NCI-H774 (cell line): ENCODE measurements around the gene CAMK1D.
A peak's percentile ranks its signal among the peaks of the same experiment; 100 is the strongest.

Experiments used
- DNase-seq: peaks from one replicate; lab custom pipeline; 2025; lab: John Stamatoyannopoulos, UW

CAMK1D gene

GRCh38 chr10:12375076-12375504 lies 25.7 kb downstream of the CAMK1D start:
- DNase-seq: no peak

- no peak for DNase-seq
Measured at GRCh38 chr10:12376211-12376610, 26.9 kb downstream of the CAMK1D start.

- DNase-seq: no peak
Measured at GRCh38 chr10:12377658-12378290, 28.4 kb downstream of the CAMK1D start.

GRCh38 chr10:12380999-12381398 lies 31.7 kb downstream of the CAMK1D start:
- no peak for DNase-seq

GRCh38 chr10:12381536-12382156 lies 32.3 kb downstream of the CAMK1D start:
- DNase-seq: no peak

- no peak for DNase-seq
Measured at GRCh38 chr10:12382157-12382548, 32.8 kb downstream of the CAMK1D start.

- no peak for DNase-seq
Measured at GRCh38 chr10:12382956-12383531, 33.7 kb downstream of the CAMK1D start.

- DNase-seq: no peak
Measured at GRCh38 chr10:12384906-12385305, 35.6 kb downstream of the CAMK1D start.

GRCh38 chr10:12387561-12388210 lies 38.3 kb downstream of the CAMK1D start:
- DNase-seq: no peak

GRCh38 chr10:12388671-12389070 lies 39.3 kb downstream of the CAMK1D start:
- DNase-seq: no peak

- DNase-seq: peak; percentile 74
Measured at GRCh38 chr10:12389154-12389734, 39.9 kb downstream of the CAMK1D start.

GRCh38 chr10:12390733-12391132 lies 41.4 kb downstream of the CAMK1D start:
- DNase-seq: no peak

- DNase-seq: no peak
Measured at GRCh38 chr10:12391206-12391605, 41.9 kb downstream of the CAMK1D start.

GRCh38 chr10:12393831-12394230 lies 44.5 kb downstream of the CAMK1D start:
- no peak for DNase-seq

- no peak for DNase-seq
Measured at GRCh38 chr10:12394241-12395033, 45.1 kb downstream of the CAMK1D start.

GRCh38 chr10:12396093-12396492 lies 46.7 kb downstream of the CAMK1D start:
- DNase-seq: no peak

- no peak for DNase-seq
Measured at GRCh38 chr10:12396567-12396966, 47.2 kb downstream of the CAMK1D start.

- DNase-seq: no peak
Measured at GRCh38 chr10:12397147-12397896, 48.0 kb downstream of the CAMK1D start.

- DNase-seq: no peak
Measured at GRCh38 chr10:12397941-12398340, 48.6 kb downstream of the CAMK1D start.

GRCh38 chr10:12400266-12400931 lies 51.1 kb downstream of the CAMK1D start:
- DNase-seq: no peak

- no peak for DNase-seq
Measured at GRCh38 chr10:12401466-12401865, 52.1 kb downstream of the CAMK1D start.
